Muscle of leg (tissue), 16 donors: ENCODE measurements around the gene BEND6. TPM values are rescaled to one million over a fixed set of nuclear protein-coding genes. Genes with fewer than 3 reads are reported as not detected.

Source experiments
- DNase-seq: peaks from one replicate; pipeline ENCODE4 v3.0.0; 2013
- H3K27ac ChIP-seq: one replicate; pipeline ENCODE4 v1.5.1; 2013; ENCODE audit warnings: mild to moderate bottlenecking, low read length, control low read depth
- H3K27me3 ChIP-seq: one replicate; pipeline ENCODE4 v1.6.1; 2013; ENCODE audit warnings: low read length; ENCODE audit not compliant: control insufficient read depth, insufficient read depth
- H3K36me3 ChIP-seq: one replicate; pipeline ENCODE4 v1.6.1; 2013; ENCODE audit warnings: low read length; ENCODE audit not compliant: control insufficient read depth, insufficient read depth
- H3K4me1 ChIP-seq: one replicate; pipeline ENCODE4 v1.6.1; 2013; ENCODE audit warnings: low read length; ENCODE audit not compliant: control insufficient read depth, insufficient read depth
- H3K4me3 ChIP-seq: one replicate; pipeline ENCODE4 v1.5.1; 2013; ENCODE audit warnings: low read length, control low read depth
- H3K9me3 ChIP-seq: replicated peaks from 2 replicates; pipeline ENCODE4 v1.6.1; 2013; ENCODE audit warnings: low read depth, low read length; ENCODE audit not compliant: control insufficient read depth
- WGBS: methylation state at CpG from one replicate; pipeline ENCODE4 v1.1.5; 2013; ENCODE audit warnings: missing lambda C conversion rate; ENCODE audit not compliant: insufficient coverage; 5-methylcytosine and 5-hydroxymethylcytosine counted together
- long read RNA-seq, 11 donors: transcript quantifications; one replicate each; lab custom pipeline, GENCODE V29; 2026
- polyA plus RNA-seq, 8 donors: library from polyadenylated mRNA; unstranded; fragments of 120-200 nt; gene quantifications; one replicate each; pipeline versions ENCODE4 v1.2.1 to v1.2.3, GENCODE V29; 2013; ENCODE audit warnings: inconsistent platforms in 1 of 8, low replicate concordance in 1 of 8; ENCODE audit not compliant: insufficient read length in 8 of 8, insufficient read depth in 1 of 8
- total RNA-seq: library from RNA; stranded (reverse); fragments of 120-200 nt; gene quantifications from one replicate; pipeline ENCODE4 v1.2.4, GENCODE V29; 2013

Gene BEND6, protein sequence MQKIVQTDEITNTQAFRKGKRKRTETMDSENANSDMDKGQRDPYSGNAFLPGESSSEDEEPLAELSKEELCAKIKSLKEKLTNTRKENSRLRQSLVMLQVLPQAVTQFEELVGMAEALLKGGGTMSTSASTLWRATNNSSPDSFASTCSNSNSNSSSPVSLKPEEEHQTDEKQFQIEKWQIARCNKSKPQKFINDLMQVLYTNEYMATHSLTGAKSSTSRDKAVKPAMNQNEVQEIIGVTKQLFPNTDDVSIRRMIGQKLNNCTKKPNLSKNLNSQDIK
- total RNA-seq (0.27 TPM), polyA plus RNA-seq (1 to 10 TPM in 1 of 8 donors, under 1 TPM in 7; 0.18 to 1.6 (median 0.38) TPM)
- long read RNA-seq, donor 1: 0 reads
- long read RNA-seq, donor 2: 0 reads
- long read RNA-seq, donor 3: 0 reads
- long read RNA-seq, donor 4: 0 reads
- long read RNA-seq, donor 5, partial matches to known transcripts: 0 of 1 reads
- long read RNA-seq, donor 5, other reads (novel, unspliced or antisense): 0 of 1 reads
- long read RNA-seq, donor 6: 0 reads
- long read RNA-seq, donor 7: 0 reads
- long read RNA-seq, donor 8: 0 reads
- long read RNA-seq, donor 9: 0 reads
- long read RNA-seq, donor 10: 0 reads
- long read RNA-seq, donor 11: 0 reads

GRCh38 chr6:56954403-56955170, at the start of gene BEND6:
BEND6 (plus strand) TSS chr6:56955107; CDS start chr6:56981811, 26,704 bp downstream.
- H3K9me3 ChIP-seq: no peaks in the 10 kb centered on the region
- H3K27ac ChIP-seq: no peak within 1 kb of the TSS
- peaks cover 32% of the 10 kb centered on the region for H3K27me3 ChIP-seq
- WGBS: under 1% methylated on average over 86 of the region's 107 CpGs
- peak within 1 kb of the TSS; percentile 49 for H3K4me3 ChIP-seq
- no peaks in the 10 kb centered on the region for H3K36me3 ChIP-seq
- peaks cover 19% of the 10 kb centered on the region for H3K4me1 ChIP-seq
- DNase-seq: peak; percentile 70

DNA sequence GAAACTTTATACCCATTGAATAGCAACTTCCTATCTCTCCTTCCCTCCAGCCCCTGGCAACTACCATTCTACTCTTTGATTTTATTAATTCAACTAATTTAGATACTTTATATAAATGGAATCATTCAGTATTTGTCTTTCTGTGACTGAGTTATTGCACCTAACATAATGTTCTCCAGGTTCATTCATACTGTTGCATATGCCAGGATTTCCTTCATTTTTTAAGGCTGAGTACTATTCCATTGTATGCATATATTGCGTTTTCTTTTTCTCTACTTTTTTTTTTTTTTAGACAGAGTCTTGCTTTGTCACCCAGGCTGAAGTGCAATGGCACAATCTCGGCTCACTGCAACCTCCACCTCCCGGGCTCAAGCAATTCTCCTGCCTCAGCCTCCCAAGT, 49.5 kb upstream of the BEND6 start:
- no CpG with 5 or more reads among the region's 3 CpGs for WGBS
- no peaks in the 10 kb centered on the region for H3K9me3 ChIP-seq
- no peak for DNase-seq

DNA sequence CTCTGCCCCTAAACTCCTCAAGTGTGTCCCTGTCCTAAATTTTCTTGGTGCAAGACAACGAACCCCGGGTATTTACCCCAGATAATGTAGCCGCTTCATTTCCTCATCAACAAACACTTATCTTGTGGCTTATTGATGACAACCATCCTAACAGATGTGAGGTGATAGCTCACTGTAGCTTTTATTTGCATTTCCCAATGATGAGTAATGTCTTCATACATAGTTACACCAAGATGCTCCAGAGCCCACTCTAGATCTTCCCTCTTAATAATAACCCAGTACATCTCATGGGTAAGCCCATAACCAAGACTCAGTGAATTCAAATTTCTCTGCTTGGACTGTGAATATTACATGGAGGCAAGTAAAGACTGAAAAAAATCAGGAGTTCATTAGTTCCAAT, 48.2 kb upstream of the BEND6 start:
- Histone ChIP-seq H3K4me1 (peaks cover 3% of the 10 kb centered on the region), H3K27ac (no peak overlapping the region), H3K9me3 (no peaks in the 10 kb centered on the region), H3K36me3 (no peaks in the 10 kb centered on the region), H3K4me3 (no peak overlapping the region), H3K27me3 (peaks cover 2% of the 10 kb centered on the region)
- WGBS: 100% methylated on average over 2 of the region's 3 CpGs
- no peak for DNase-seq

More for the DNA sequence above, 49.5 kb upstream of the BEND6 start:
- Histone ChIP-seq H3K36me3 (no peaks in the 10 kb centered on the region), H3K27ac (no peak overlapping the region), H3K4me1 (peaks cover 3% of the 10 kb centered on the region), H3K27me3 (peaks cover 2% of the 10 kb centered on the region), H3K4me3 (no peak overlapping the region)

GRCh38 chr6:56909115-56909907, 45.6 kb upstream of the BEND6 start:
- Histone ChIP-seq H3K4me1 (no peaks in the 10 kb centered on the region), H3K4me3 (no peak overlapping the region), H3K27me3 (peaks cover 2% of the 10 kb centered on the region), H3K36me3 (no peaks in the 10 kb centered on the region), H3K27ac (no peak overlapping the region), H3K9me3 (no peaks in the 10 kb centered on the region)
- no peak for DNase-seq
- WGBS: no CpG with 5 or more reads among the region's 4 CpGs

GRCh38 chr6:56911847-56912246, 43.1 kb upstream of the BEND6 start:
- H3K4me3 ChIP-seq: no peak overlapping the region
- no peak overlapping the region for H3K27ac ChIP-seq
- no peaks in the 10 kb centered on the region for H3K36me3 ChIP-seq
- H3K27me3 ChIP-seq: no peaks in the 10 kb centered on the region
- no peaks in the 10 kb centered on the region for H3K9me3 ChIP-seq
- no peaks in the 10 kb centered on the region for H3K4me1 ChIP-seq
- no peak for DNase-seq
- no CpG with 5 or more reads among the region's 1 CpG for WGBS

- H3K36me3 ChIP-seq: no peaks in the 10 kb centered on the region
- no peak overlapping the region for H3K27ac ChIP-seq
- no peaks in the 10 kb centered on the region for H3K27me3 ChIP-seq
- no peak for DNase-seq
- H3K4me3 ChIP-seq: no peak overlapping the region
- 26% methylated on average over 2 of the region's 3 CpGs for WGBS
- H3K4me1 ChIP-seq: no peaks in the 10 kb centered on the region
- no peaks in the 10 kb centered on the region for H3K9me3 ChIP-seq
Observed at GRCh38 chr6:56913285-56914074, 41.4 kb upstream of the BEND6 start.

- peak; percentile 21 for DNase-seq
- H3K27me3 ChIP-seq: peaks cover 3% of the 10 kb centered on the region
- WGBS: 86% methylated on average over 1 of the region's 8 CpGs
- no peaks in the 10 kb centered on the region for H3K36me3 ChIP-seq
- no peak overlapping the region for H3K27ac ChIP-seq
- no peaks in the 10 kb centered on the region for H3K9me3 ChIP-seq
- no peaks in the 10 kb centered on the region for H3K4me1 ChIP-seq
- H3K4me3 ChIP-seq: no peak overlapping the region
Observed at GRCh38 chr6:56914798-56915658, 39.9 kb upstream of the BEND6 start.

- Histone ChIP-seq H3K9me3 (no peaks in the 10 kb centered on the region), H3K4me1 (no peaks in the 10 kb centered on the region), H3K4me3 (no peak overlapping the region), H3K27ac (no peak overlapping the region), H3K27me3 (peaks cover 3% of the 10 kb centered on the region), H3K36me3 (no peaks in the 10 kb centered on the region)
- WGBS: 87% methylated on average over 3 of the region's 4 CpGs
- no peak for DNase-seq
Observed at GRCh38 chr6:56915832-56916231, 39.1 kb upstream of the BEND6 start.
